H1 (cell line): Measurements from ENCODE around the gene RADIL. TPM values are rescaled to one million over a fixed set of nuclear protein-coding genes. Genes with fewer than 3 reads are reported as not detected.

ENCODE experiments used
- CHD1 ChIP-seq: IDR thresholded peaks from 2 replicates; pipeline ENCODE4 v1.6.1; 2012; ENCODE audit warnings: low read depth, low read length, improper control_type of control experiment
- CHD7 ChIP-seq: fragments of 300-600 bp; sonication (generic); IDR thresholded peaks from 2 replicates; pipeline ENCODE4 v1.7.1; 2012; ENCODE audit warnings: low read length, moderate library complexity, mild to moderate bottlenecking, inconsistent platforms; ENCODE audit not compliant: insufficient replicate concordance
- FOSL1 ChIP-seq: IDR thresholded peaks from 2 replicates; pipeline ENCODE4 v1.6.1; 2011; ENCODE audit warnings: mild to moderate bottlenecking, low read depth, low read length, moderate library complexity; ENCODE audit not compliant: insufficient read depth
- MAX ChIP-seq: IDR thresholded peaks from 2 replicates; pipeline ENCODE4 v1.6.1; 2012; ENCODE audit warnings: inconsistent platforms
- POLR2A ChIP-seq, 2 experiments: IDR thresholded peaks; 1 replicate in 1 of 2; 2 replicates in 1 of 2; pipeline ENCODE4 v1.6.1; 2011; ENCODE audit warnings: low read depth in 2 of 2, low read length in 2 of 2, mild to moderate bottlenecking in 2 of 2; ENCODE audit errors: control extremely low read depth in 1 of 2
- RFX5 ChIP-seq: IDR thresholded peaks from 2 replicates; pipeline ENCODE4 v1.6.1; 2011; ENCODE audit warnings: low read depth, low read length, improper control_type of control experiment, borderline replicate concordance
- SAP30 ChIP-seq: fragments of 300-600 bp; sonication (generic); IDR thresholded peaks from 2 replicates; pipeline ENCODE4 v1.7.1; 2012; ENCODE audit warnings: low read length, moderate library complexity, mild to moderate bottlenecking, inconsistent platforms; ENCODE audit not compliant: insufficient read depth, insufficient replicate concordance
- SIN3A ChIP-seq, 2 experiments: IDR thresholded peaks in 1 of 2; conservative IDR thresholded peaks in 1 of 2; 2 replicates each; pipeline ENCODE4 v1.6.1; 2011 to 2012; ENCODE audit warnings: low read length in 2 of 2, improper control_type of control experiment in 1 of 2, low read depth in 1 of 2, mild to moderate bottlenecking in 1 of 2
- SRF ChIP-seq: IDR thresholded peaks from 2 replicates; pipeline ENCODE4 v1.6.1; 2011; ENCODE audit warnings: mild to moderate bottlenecking, low read depth, low read length, moderate library complexity
- TCF12 ChIP-seq: IDR thresholded peaks from 2 replicates; pipeline ENCODE4 v1.6.1; 2011; ENCODE audit warnings: low read depth, mild to moderate bottlenecking, low read length
- USF2 ChIP-seq: IDR thresholded peaks from 2 replicates; pipeline ENCODE4 v1.6.1; 2011; ENCODE audit warnings: low read length, improper control_type of control experiment
- polyA plus RNA-seq, 7 experiments: library from polyadenylated mRNA; depleted of rRNA in 3 of 7; stranded (reverse) in 5 of 7; unstranded in 2 of 7; fragments of >200 nt in 5 of 7; fragments of 200-250 nt in 2 of 7; gene quantifications; 1 replicate in 5 of 7; 2 replicates in 1 of 7; 4 replicates in 1 of 7; pipeline versions ENCODE4 v1.2.1 to v1.2.3, GENCODE V29; 2011 to 2013; ENCODE audit warnings: missing spikeins in 2 of 7, mixed read lengths in 2 of 7
- total RNA-seq: library from RNA; stranded (reverse); fragmentation: NEBNext Ultra II Directional; extraction: Animal tissue kit (Norgen Biotek cat#: 25700); gene quantifications from 2 replicates; pipeline ENCODE4 v1.2.1, GENCODE V29; 2021

Gene RADIL
- total and polyA plus RNA-seq, 2 of the 8 experiments (the other 6 are each of a cell fraction or from before 2014, with no cell fraction given), result 5.0 to 5.4 TPM

GRCh38 chr7:4814433-4814832, 69.1 kb downstream of the RADIL start (continued):
- TF ChIP-seq CHD7 (no peak), POLR2A (IDR thresholded peaks at IDR 0.05; ENCODE audit: control extremely low read depth in 1 of 2, low read depth in 2 of 2, low read length in 2 of 2) (no peak), MAX (no peak), USF2 (no peak), SRF (no peak), SAP30 (no peak), FOSL1 (no peak), TCF12 (no peak), SIN3A (conservative IDR thresholded peaks at IDR 0.05 in 1 of 2, IDR thresholded peaks at IDR 0.05 in 1 of 2; ENCODE audit: low read depth in 1 of 2, low read length in 2 of 2) (no peak), CHD1 (no peak), RFX5 (no peak)
